ENCODE measurements around the gene CTSF.

DNA sequence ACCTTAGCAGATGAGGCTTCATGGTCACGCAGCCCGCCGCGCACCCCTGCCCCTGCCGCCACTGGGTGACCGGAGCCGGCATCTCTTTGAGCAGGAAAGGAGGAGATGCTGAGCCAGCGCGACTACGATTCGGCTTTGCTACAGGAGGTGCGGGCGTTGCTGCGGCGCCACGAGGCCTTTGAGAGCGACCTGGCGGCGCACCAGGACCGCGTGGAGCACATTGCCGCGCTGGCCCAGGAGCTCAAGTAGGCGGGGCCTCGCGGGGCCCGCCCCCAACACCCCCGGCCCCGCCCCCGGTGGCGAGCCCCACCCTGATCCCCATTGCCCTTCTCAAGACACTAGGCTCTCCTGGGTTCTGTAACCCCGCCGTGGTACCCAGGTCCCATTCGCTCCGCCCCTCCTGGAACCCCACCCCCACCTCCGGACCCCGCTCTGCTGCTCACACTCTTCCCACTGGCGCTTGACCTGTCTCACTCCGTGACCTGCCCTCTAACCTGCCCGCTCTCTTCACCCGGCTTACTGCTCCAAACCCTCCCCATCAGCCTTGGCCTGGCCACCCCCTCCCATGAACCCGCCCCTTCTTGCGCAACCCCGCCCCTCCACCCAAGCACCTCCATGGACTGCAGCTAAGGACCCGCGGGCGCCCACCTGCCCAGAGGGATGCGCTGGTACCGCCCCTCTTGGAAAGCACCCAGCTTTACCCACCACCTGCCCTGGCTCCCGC is 9.1 kb downstream of the CTSF start:
- TF ChIP-seq POLR2A (IDR thresholded peaks at IDR 0.05; ENCODE audit: insufficient read depth in 1 of 2, low read depth in 2 of 2, low read length in 2 of 2) (no peak), FOXJ3 (CRISPR knock-in tag; IDR thresholded peaks at IDR 0.05; ENCODE audit: borderline replicate concordance) (no peak), PTBP1 (IDR thresholded peaks at IDR 0.05; ENCODE audit: low read depth, low read length, poor library complexity, severe bottlenecking) (no peak), HDAC1 (CRISPR knock-in tag; IDR thresholded peaks at IDR 0.05) (no peak), CHD2 (IDR thresholded peaks at IDR 0.05; ENCODE audit: low read depth, low read length) (no peak)
- TF ChIP-seq, protein P1, sequence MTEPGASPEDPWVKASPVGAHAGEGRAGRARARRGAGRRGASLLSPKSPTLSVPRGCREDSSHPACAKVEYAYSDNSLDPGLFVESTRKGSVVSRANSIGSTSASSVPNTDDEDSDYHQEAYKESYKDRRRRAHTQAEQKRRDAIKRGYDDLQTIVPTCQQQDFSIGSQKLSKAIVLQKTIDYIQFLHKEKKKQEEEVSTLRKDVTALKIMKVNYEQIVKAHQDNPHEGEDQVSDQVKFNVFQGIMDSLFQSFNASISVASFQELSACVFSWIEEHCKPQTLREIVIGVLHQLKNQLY (CRISPR knock-in tag; IDR thresholded peaks at IDR 0.05) = no peak
